Naive thymus-derived CD4-positive, alpha-beta T cell (primary cell): ENCODE results near the gene PXMP4. TPM values are rescaled to one million over a fixed set of nuclear protein-coding genes. Genes with fewer than 3 reads are reported as not detected.
A peak's percentile ranks its signal among the peaks of the same experiment; 100 is the strongest.

Experiments used
- ATAC-seq: fragments of 150-1000 bp; cut with Tn5 transposase; 2 replicates; pipeline ENCODE4 v1.10.0; 2021; ENCODE audit warnings: mild to moderate bottlenecking, moderate library complexity
- CTCF ChIA-PET: fragments of 350-600 bp; sonication (Branson Sonifier 250); formaldehyde crosslinking; loops from one replicate; lab custom pipeline; 2021; ENCODE audit warnings: antibody characterized with exemption; lab: Charles Lee
- POLR2A ChIA-PET: fragments of 350-600 bp; sonication (Branson Sonifier 250); formaldehyde crosslinking; loops from one replicate; lab custom pipeline; 2021; ENCODE audit warnings: antibody characterized with exemption, inconsistent platforms; lab: Charles Lee
- DNase-seq, 9 donors: peaks; one replicate each; pipeline versions ENCODE4 v3.0.0 to v3.0.0-alpha.2; 2020 to 2022; ENCODE audit warnings: mixed read lengths in 1 of 9
- H3K27ac ChIP-seq: one replicate; pipeline ENCODE4 v1.7.0; 2013; ENCODE audit warnings: mild to moderate bottlenecking, low read depth, low read length, moderate library complexity
- H3K27me3 ChIP-seq, 2 donors: one replicate each; pipeline ENCODE4 v1.7.0; 2013; ENCODE audit warnings: low read length in 2 of 2, mild to moderate bottlenecking in 2 of 2, moderate library complexity in 2 of 2; ENCODE audit not compliant: control insufficient read depth in 2 of 2, insufficient read depth in 2 of 2
- H3K36me3 ChIP-seq, 3 experiments: 1 replicate in 2 of 3; 2 replicates in 1 of 3; pipeline ENCODE4 v1.7.0; 2013; ENCODE audit warnings: low read length in 3 of 3, mild to moderate bottlenecking in 3 of 3, moderate library complexity in 1 of 3; ENCODE audit not compliant: insufficient read depth in 3 of 3, control insufficient read depth in 2 of 3
- H3K4me1 ChIP-seq, 2 donors: one replicate each; pipeline ENCODE4 v1.7.0; 2013; ENCODE audit warnings: low read length in 2 of 2, mild to moderate bottlenecking in 2 of 2, moderate library complexity in 1 of 2; ENCODE audit not compliant: control insufficient read depth in 2 of 2, insufficient read depth in 2 of 2
- H3K4me3 ChIP-seq: 2 replicates; pipeline ENCODE4 v1.7.0; 2013; ENCODE audit warnings: mild to moderate bottlenecking, low read length
- H3K9me3 ChIP-seq, 3 experiments: 1 replicate in 2 of 3; 2 replicates in 1 of 3; pipeline ENCODE4 v1.7.0; 2013; ENCODE audit warnings: low read length in 3 of 3; ENCODE audit not compliant: control insufficient read depth in 2 of 3
- H3K27ac Mint-ChIP-seq, 9 donors: one replicate each; pipeline ENCODE4 v1.8.0; 2020 to 2022; ENCODE audit warnings: mixed read lengths in 9 of 9, mild to moderate bottlenecking in 8 of 9, moderate library complexity in 5 of 9, inconsistent platforms in 2 of 9
- H3K27me3 Mint-ChIP-seq, 5 donors: one replicate each; pipeline ENCODE4 v1.8.0; 2021 to 2022; ENCODE audit warnings: mixed read lengths in 5 of 5, mild to moderate bottlenecking in 1 of 5
- H3K36me3 Mint-ChIP-seq, 5 donors: one replicate each; pipeline ENCODE4 v1.8.0; 2020 to 2022; ENCODE audit warnings: mixed read lengths in 5 of 5, mild to moderate bottlenecking in 3 of 5, inconsistent platforms in 1 of 5
- H3K4me1 Mint-ChIP-seq, 7 donors: one replicate each; pipeline ENCODE4 v1.8.0; 2020 to 2022; ENCODE audit warnings: mixed read lengths in 7 of 7, mild to moderate bottlenecking in 3 of 7, inconsistent platforms in 1 of 7
- H3K4me3 Mint-ChIP-seq, 10 donors: one replicate each; pipeline ENCODE4 v1.8.0; 2020 to 2022; ENCODE audit warnings: mild to moderate bottlenecking in 10 of 10, mixed read lengths in 10 of 10, moderate library complexity in 6 of 10, inconsistent platforms in 2 of 10
- H3K9me3 Mint-ChIP-seq, 11 donors: one replicate each; pipeline ENCODE4 v1.8.0; 2020 to 2022; ENCODE audit warnings: mixed read lengths in 11 of 11, mild to moderate bottlenecking in 4 of 11, inconsistent platforms in 1 of 11, moderate library complexity in 1 of 11
- intact Hi-C, 2 donors: fragments of 100-400 bp; cut with micrococcal nuclease; formaldehyde crosslinking; loops; one replicate each; pipeline ENCODE4 v1.15.1; 2023
- polyA plus RNA-seq, 2 donors: library from polyadenylated mRNA; unstranded; fragments of 300-500 nt; fragmentation: Illumina TruSeq; gene quantifications; one replicate each; pipeline ENCODE4 v1.2.3, GENCODE V29; 2021
- total RNA-seq, 6 experiments: library from RNA in 5 of 6; stranded (reverse) in 5 of 6; gene quantifications; 1 replicate in 5 of 6; 2 replicates in 1 of 6; pipeline ENCODE4 v1.2.3 and lab custom pipeline; 2021 to 2026

PXMP4 gene
- total and polyA plus RNA-seq, 7 experiments from 2014 or later: 4.5 to 18.7 (median 10.1) TPM

GRCh38 chr20:33673410-33674293 is 46.5 kb downstream of the PXMP4 start:
- peaks cover 0 to 25% (median 0%) of the 10 kb centered on the region in 5 donors for H3K36me3 Mint-ChIP-seq
- DNase-seq (no peak), ATAC-seq (peak; percentile 42)
- Histone ChIP-seq H3K27me3 (no peaks in the 10 kb centered on the region), H3K27ac (peak overlapping the region; percentile 54), H3K4me1 (peaks cover 10 to 29% of the 10 kb centered on the region in 2 donors), H3K4me3 (peak overlapping the region; percentile 50), H3K9me3 (no peaks in the 10 kb centered on the region), H3K36me3 (no peaks in the 10 kb centered on the region)
- peak overlapping the region; percentile 85 to 95 (median 87) for H3K4me3 Mint-ChIP-seq
- ChIA-PET POLR2A (interaction anchor here (0.8 to 4.8 kb wide), 3 partner anchors 10 to 46 kb away, joined by 3 to 32 read pairs (median 3); partner anchors contain the start of genes C20orf144 and PXMP4), CTCF (interaction anchor here (0.5 kb wide), 1 partner anchor 81 kb away, joined by 10 read pairs; no protein-coding TSS in a partner anchor)
- H3K27me3 Mint-ChIP-seq: no peaks in the 10 kb centered on the region
- H3K27ac Mint-ChIP-seq: peak overlapping the region in 8 of 9 donors; percentile 17 to 90 (median 79)
- H3K4me1 Mint-ChIP-seq: peaks cover 24 to 64% (median 38%) of the 10 kb centered on the region in 7 donors
- H3K9me3 Mint-ChIP-seq: no peaks in the 10 kb centered on the region
- intact Hi-C loops: loop anchor here (1.0 to 5.0 kb wide), 5 partner anchors 7 to 439 kb away; partner anchors contain the start of genes ACTL10 (in 1 of the 2), E2F1 (in 1 of the 2), EIF2S2 (in 1 of the 2) and PXMP4 (in 1 of the 2)

GRCh38 chr20:33673114-33673409 is 47.0 kb downstream of the PXMP4 start:
- intact Hi-C loops: loop anchor here in 1 of 2 donors (5.0 kb wide), 1 partner anchor 439 kb away; the partner anchor contains the start of gene EIF2S2
- H3K9me3 Mint-ChIP-seq: no peaks in the 10 kb centered on the region
- H3K27me3 Mint-ChIP-seq: no peaks in the 10 kb centered on the region
- H3K27me3 ChIP-seq: no peaks in the 10 kb centered on the region
- H3K4me3 ChIP-seq: no peak overlapping the region
- H3K36me3 ChIP-seq: no peaks in the 10 kb centered on the region
- DNase-seq (no peak), ATAC-seq (no peak)
- H3K4me3 Mint-ChIP-seq: peak overlapping the region; percentile 85 to 95 (median 87)
- peaks cover 16 to 23% of the 10 kb centered on the region in 2 donors for H3K4me1 ChIP-seq
- CTCF ChIA-PET: no interaction called here
- peaks cover 0 to 25% (median 0%) of the 10 kb centered on the region in 5 donors for H3K36me3 Mint-ChIP-seq
- POLR2A ChIA-PET: interaction anchor here (0.8 to 4.8 kb wide), 2 partner anchors 10 to 17 kb away, joined by 3 to 32 read pairs; partner anchors contain the start of gene C20orf144
- H3K27ac Mint-ChIP-seq: peak overlapping the region in 8 of 9 donors; percentile 41 to 90 (median 72)
- H3K27ac ChIP-seq: no peak overlapping the region
- H3K4me1 Mint-ChIP-seq: peaks cover 20 to 65% (median 34%) of the 10 kb centered on the region in 7 donors
- no peaks in the 10 kb centered on the region for H3K9me3 ChIP-seq

DNA sequence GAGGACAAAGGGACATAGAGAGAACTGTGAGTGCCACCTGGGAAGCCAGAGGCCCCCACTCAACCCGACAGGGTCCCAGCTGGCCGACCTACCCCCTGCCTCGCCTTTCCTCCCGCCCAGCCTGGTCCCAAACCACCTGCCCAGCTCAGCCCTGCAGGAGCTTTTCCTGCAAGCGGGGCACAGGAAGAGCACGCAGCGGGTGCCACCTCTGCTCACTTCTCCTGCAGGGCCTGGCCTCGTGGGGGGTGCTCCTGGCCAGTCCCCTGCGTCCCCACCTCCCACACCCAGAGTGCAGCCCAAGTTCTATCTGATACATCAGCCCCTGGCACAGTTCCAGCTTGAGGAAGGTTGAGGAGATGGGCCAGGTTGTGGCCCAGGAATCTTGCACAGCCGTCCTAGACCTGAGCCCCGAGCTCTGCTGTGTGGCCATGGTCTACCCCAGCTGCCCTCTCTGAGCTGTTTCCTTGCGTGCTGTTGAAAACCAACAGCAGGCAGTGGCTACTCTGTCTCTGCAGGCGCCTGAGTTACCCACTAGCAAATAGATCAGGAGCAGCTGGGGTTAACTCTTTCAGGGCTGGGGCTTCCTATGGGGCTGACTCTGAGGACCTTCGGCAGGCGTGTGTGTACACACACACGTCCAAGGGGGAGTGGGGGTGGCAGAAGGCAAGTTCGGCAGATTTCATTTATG is 47.5 kb downstream of the PXMP4 start:
- Histone ChIP-seq H3K27me3 (no peaks in the 10 kb centered on the region), H3K36me3 (no peaks in the 10 kb centered on the region), H3K27ac (no peak overlapping the region), H3K9me3 (no peaks in the 10 kb centered on the region), H3K4me3 (no peak overlapping the region), H3K4me1 (peaks cover 16 to 20% of the 10 kb centered on the region in 2 donors)
- Mint-ChIP-seq H3K4me1 (peaks cover 20 to 62% (median 31%) of the 10 kb centered on the region in 7 donors), H3K36me3 (peaks cover 0 to 21% (median 0%) of the 10 kb centered on the region in 5 donors), H3K9me3 (no peaks in the 10 kb centered on the region), H3K4me3 (peak overlapping the region; percentile 40 to 95 (median 87)), H3K27ac (peak overlapping the region in 8 of 9 donors; percentile 41 to 90 (median 74)), H3K27me3 (no peaks in the 10 kb centered on the region)
- ChIA-PET POLR2A (interaction anchor here (0.6 to 4.8 kb wide), 2 partner anchors 9 to 89 kb away, joined by 3 to 32 read pairs; partner anchors contain the start of gene C20orf144), CTCF (interaction anchor here (0.6 kb wide), 1 partner anchor 998 kb away, joined by 3 read pairs; no protein-coding TSS in a partner anchor)
- DNase-seq (no peak), ATAC-seq (no peak)
- intact Hi-C loops: loop anchor here in 1 of 2 donors (5.0 kb wide), 1 partner anchor 440 kb away; the partner anchor contains the start of gene EIF2S2

GRCh38 chr20:33671573-33672288 is 48.4 kb downstream of the PXMP4 start:
- Mint-ChIP-seq H3K36me3 (peaks cover 0 to 18% (median 0%) of the 10 kb centered on the region in 5 donors), H3K27ac (peak overlapping the region in 5 of 9 donors; percentile 31 to 76 (median 71)), H3K27me3 (no peaks in the 10 kb centered on the region), H3K4me1 (peaks cover 21 to 58% (median 29%) of the 10 kb centered on the region in 7 donors), H3K4me3 (peak overlapping the region in 4 of 10 donors; percentile 4 to 90 (median 36)), H3K9me3 (no peaks in the 10 kb centered on the region)
- DNase-seq (no peak), ATAC-seq (no peak)
- Histone ChIP-seq H3K36me3 (no peaks in the 10 kb centered on the region), H3K4me1 (peaks cover 16 to 20% of the 10 kb centered on the region in 2 donors), H3K9me3 (no peaks in the 10 kb centered on the region), H3K27me3 (no peaks in the 10 kb centered on the region), H3K27ac (no peak overlapping the region), H3K4me3 (no peak overlapping the region)
- intact Hi-C loops: loop anchor here in 1 of 2 donors (5.0 kb wide), 1 partner anchor 441 kb away; the partner anchor contains the start of gene EIF2S2
- CTCF ChIA-PET: interaction anchor here (0.6 to 0.9 kb wide), 4 partner anchors 8 to 999 kb away, joined by 3 read pairs; no protein-coding TSS in a partner anchor
- POLR2A ChIA-PET: interaction anchor here (1.0 to 4.8 kb wide), 4 partner anchors 8 to 221 kb away, joined by 3 to 32 read pairs (median 3); partner anchors contain the start of gene C20orf144

DNA sequence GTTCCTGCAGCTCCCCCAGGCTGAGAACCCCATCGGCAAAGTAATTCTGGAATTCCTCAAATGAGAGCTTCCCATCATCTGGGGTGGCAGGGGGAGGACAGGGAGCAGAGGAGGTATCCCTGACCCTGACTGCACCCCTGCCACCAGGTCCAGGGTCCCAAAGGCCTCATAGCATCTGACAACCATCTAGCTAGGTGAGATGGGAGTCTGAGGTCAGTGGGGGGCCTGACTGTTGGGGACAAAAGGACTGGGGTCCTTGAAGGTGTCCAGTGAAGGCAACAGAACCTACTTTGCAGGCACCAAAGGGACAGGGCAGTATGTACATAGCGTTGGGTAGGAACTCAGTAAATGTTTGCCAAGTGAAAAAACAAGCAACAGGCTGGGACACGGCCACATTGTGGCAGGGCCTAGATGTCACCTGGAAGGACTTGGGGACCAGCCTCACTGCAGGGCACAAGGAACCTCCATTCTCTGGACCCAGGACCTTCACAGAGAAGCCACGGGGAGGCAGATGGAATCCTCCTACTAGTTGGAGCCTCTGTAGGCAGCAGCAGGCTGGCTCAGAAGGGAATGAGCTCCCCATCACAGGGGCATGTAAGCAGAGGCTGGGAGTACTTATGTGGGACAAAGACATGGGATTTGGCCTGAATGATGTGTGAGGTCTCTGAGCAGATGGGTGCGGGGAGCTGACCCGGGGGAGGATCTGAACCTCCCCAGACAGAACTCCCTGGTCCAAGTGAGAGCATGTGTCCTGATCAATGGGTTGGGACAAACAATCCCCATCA is 49.2 kb downstream of the PXMP4 start:
- Histone ChIP-seq H3K4me3 (no peak overlapping the region), H3K27ac (no peak overlapping the region), H3K36me3 (no peaks in the 10 kb centered on the region), H3K27me3 (no peaks in the 10 kb centered on the region), H3K9me3 (no peaks in the 10 kb centered on the region), H3K4me1 (peaks cover 16 to 25% of the 10 kb centered on the region in 2 donors)
- intact Hi-C loops: loop anchor here in 1 of 2 donors (5.0 kb wide), 1 partner anchor 441 kb away; the partner anchor contains the start of gene EIF2S2
- H3K27me3 Mint-ChIP-seq: no peaks in the 10 kb centered on the region
- H3K4me3 Mint-ChIP-seq: peak overlapping the region in 2 of 10 donors; percentile 41 to 45
- ChIA-PET POLR2A (interaction anchor here (1.0 kb wide), 4 partner anchors 8 to 220 kb away, joined by 3 read pairs; no protein-coding TSS in a partner anchor), CTCF (interaction anchor here (0.6 to 1.2 kb wide), 4 partner anchors 9 to 25 kb away, joined by 3 read pairs; no protein-coding TSS in a partner anchor)
- H3K4me1 Mint-ChIP-seq: peaks cover 22 to 59% (median 34%) of the 10 kb centered on the region in 7 donors
- ATAC-seq (no peak), DNase-seq (no peak)
- no peaks in the 10 kb centered on the region for H3K9me3 Mint-ChIP-seq
- H3K36me3 Mint-ChIP-seq: peaks cover 0 to 21% (median 0%) of the 10 kb centered on the region in 5 donors
- peak overlapping the region in 4 of 9 donors; percentile 59 to 84 (median 72) for H3K27ac Mint-ChIP-seq
